NB4 (cell line): ENCODE measurements around the gene UCMA.

Source experiments
- MAX ChIP-seq: IDR thresholded peaks from 2 replicates; pipeline ENCODE4 v1.6.1; 2011; ENCODE audit warnings: low read depth, low read length
- MYC ChIP-seq: IDR thresholded peaks from 2 replicates; pipeline ENCODE4 v1.6.1; 2011; ENCODE audit warnings: low read depth, low read length
- POLR2A ChIP-seq: IDR thresholded peaks from 2 replicates; pipeline ENCODE4 v1.6.1; 2011; ENCODE audit warnings: mild to moderate bottlenecking; ENCODE audit not compliant: insufficient read length; ENCODE audit errors: extremely low read depth
- TF ChIP-seq, protein P1 (sequence below): IDR thresholded peaks from one replicate; pipeline ENCODE4 v1.5.1; 2012; ENCODE audit warnings: low read depth, low read length

DNA sequence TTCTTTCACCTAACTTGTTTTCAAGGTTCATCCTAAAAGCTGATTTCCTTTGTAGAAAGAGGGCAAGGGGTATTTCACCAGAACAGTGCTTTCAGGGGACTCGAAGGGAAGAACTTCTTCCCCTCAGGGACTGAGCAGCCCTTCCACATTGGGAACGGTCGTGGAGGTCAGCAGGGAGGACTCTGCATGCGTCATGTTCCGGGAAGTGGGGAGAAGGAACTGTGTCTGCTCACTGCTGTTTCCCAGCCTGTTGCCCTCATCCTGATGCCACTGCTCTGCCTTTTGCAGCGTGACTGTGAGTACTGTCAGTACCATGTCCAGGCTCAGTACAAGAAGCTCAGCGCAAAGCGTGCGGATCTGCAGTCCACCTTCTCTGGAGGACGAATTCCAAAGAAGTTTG, 45.6 kb downstream of the UCMA start:
- TF ChIP-seq POLR2A (no peak), MYC (no peak), MAX (no peak)
- TF ChIP-seq, protein P1, sequence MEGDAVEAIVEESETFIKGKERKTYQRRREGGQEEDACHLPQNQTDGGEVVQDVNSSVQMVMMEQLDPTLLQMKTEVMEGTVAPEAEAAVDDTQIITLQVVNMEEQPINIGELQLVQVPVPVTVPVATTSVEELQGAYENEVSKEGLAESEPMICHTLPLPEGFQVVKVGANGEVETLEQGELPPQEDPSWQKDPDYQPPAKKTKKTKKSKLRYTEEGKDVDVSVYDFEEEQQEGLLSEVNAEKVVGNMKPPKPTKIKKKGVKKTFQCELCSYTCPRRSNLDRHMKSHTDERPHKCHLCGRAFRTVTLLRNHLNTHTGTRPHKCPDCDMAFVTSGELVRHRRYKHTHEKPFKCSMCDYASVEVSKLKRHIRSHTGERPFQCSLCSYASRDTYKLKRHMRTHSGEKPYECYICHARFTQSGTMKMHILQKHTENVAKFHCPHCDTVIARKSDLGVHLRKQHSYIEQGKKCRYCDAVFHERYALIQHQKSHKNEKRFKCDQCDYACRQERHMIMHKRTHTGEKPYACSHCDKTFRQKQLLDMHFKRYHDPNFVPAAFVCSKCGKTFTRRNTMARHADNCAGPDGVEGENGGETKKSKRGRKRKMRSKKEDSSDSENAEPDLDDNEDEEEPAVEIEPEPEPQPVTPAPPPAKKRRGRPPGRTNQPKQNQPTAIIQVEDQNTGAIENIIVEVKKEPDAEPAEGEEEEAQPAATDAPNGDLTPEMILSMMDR, result no peak
